ENCODE results near the gene OIP5. TPM values are rescaled to one million over a fixed set of nuclear protein-coding genes. Genes with fewer than 3 reads are reported as not detected.

The OIP5 gene
- total and polyA plus RNA-seq, 10 of the 15 experiments (the other 5 are each of a cell fraction or from before 2014, with no cell fraction given), result 4.8 to 61.4 (median 22.1) TPM

DNA sequence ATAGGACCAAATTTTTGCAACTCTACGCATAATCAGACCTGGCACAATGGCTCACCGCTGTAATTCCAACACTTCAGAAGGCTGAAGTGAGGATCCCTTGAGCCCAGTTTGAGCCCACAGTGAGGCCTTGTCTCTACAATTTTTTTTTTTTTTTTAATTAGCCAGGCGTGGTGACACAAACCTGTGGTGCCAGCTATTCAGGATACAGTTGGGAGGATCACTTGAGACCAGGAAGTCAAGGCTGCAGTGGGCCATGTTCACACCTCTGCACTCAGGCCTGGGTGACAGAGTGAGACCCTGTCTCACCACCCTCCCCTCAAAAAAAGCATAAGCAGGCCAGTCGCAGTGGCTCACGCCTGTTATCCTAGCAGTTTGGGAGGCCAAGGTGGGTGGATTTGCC, 24.7 kb downstream of the OIP5 start:
- Histone ChIP-seq H3K27ac (ENCODE audit: control insufficient read depth, insufficient read depth) (no peak overlapping the region), H2AFZ (ENCODE audit: control insufficient read depth, low read depth, low read length) (no peak overlapping the region), H3K4me1 (ENCODE audit: control insufficient read depth, insufficient read depth, low read length) (peaks cover 17% of the 10 kb centered on the region), H4K20me1 (ENCODE audit: control insufficient read depth, insufficient read depth) (no peaks in the 10 kb centered on the region), H3K27me3 (replicated peaks in 1 of 2; ENCODE audit: control insufficient read depth in 2 of 2, insufficient read depth in 2 of 2, low read length in 1 of 2) (no peaks in the 10 kb centered on the region), H3K9me3 (replicated peaks; ENCODE audit: control insufficient read depth, insufficient read depth, low read length) (no peaks in the 10 kb centered on the region), H3K4me3 (no peak overlapping the region), H3K36me3 (ENCODE audit: control insufficient read depth in 2 of 2, insufficient read depth in 2 of 2, low read length in 1 of 2) (peaks cover 4% of the 10 kb centered on the region in 2 experiments; a peak in 3 of 4 replicates), H3K4me2 (ENCODE audit: control insufficient read depth, insufficient read depth) (no peak overlapping the region), H3K9ac (ENCODE audit: control insufficient read depth, insufficient read depth, low read length) (no peak overlapping the region), H3K79me2 (ENCODE audit: control insufficient read depth, insufficient read depth, low read length) (no peaks in the 10 kb centered on the region)
- ChIA-PET RAD21 (ENCODE audit: unreplicated experiment) (no interaction called here), CTCF (no interaction called here), POLR2A (interaction anchor here (1.7 kb wide), 1 partner anchor 76 kb away, joined by 4 read pairs; the partner anchor contains the start of gene CHP1), SMC1A (ENCODE audit: uncharacterized antibody, unreplicated experiment) (no interaction called here)
- WGBS (ENCODE audit: insufficient coverage, insufficient replicate concordance, low lambda C conversion rate, missing lambda C conversion rate), result 85% methylated on average over 4 of the region's 5 CpGs
- FAIRE-seq (no peak), ATAC-seq (no peak), DNase-seq (ENCODE audit: low read depth, low spot score) (no peak)
- in situ Hi-C loops (cut with MboI), result no loop called here
- no TSS peak for BruUV-seq (replicated peaks)
- intact Hi-C loops (cut with micrococcal nuclease; ENCODE audit: unreplicated experiment), result no loop called here
- no peak for TF ChIP-seq SPI1 (IDR thresholded peaks at IDR 0.05; ENCODE audit: borderline replicate concordance, insufficient read depth, low read depth, low read length)
- no peak for TF ChIP-seq ASH2L (IDR thresholded peaks at IDR 0.05; ENCODE audit: borderline replicate concordance, low read depth)
- TF ChIP-seq ESRRA (IDR thresholded peaks at IDR 0.05; ENCODE audit: low read length), result no peak
- no peak for TF ChIP-seq IKZF1 (conservative IDR thresholded peaks at IDR 0.05)
- no peak for TF ChIP-seq SIN3A (IDR thresholded peaks at IDR 0.05; ENCODE audit: low read depth, low read length)
- no peak for TF ChIP-seq ZSCAN29 (IDR thresholded peaks at IDR 0.05)
- TF ChIP-seq STAT1 (conservative IDR thresholded peaks at IDR 0.05), result no peak
- no peak for TF ChIP-seq HDAC2 (IDR thresholded peaks at IDR 0.05)
- TF ChIP-seq, protein P1, sequence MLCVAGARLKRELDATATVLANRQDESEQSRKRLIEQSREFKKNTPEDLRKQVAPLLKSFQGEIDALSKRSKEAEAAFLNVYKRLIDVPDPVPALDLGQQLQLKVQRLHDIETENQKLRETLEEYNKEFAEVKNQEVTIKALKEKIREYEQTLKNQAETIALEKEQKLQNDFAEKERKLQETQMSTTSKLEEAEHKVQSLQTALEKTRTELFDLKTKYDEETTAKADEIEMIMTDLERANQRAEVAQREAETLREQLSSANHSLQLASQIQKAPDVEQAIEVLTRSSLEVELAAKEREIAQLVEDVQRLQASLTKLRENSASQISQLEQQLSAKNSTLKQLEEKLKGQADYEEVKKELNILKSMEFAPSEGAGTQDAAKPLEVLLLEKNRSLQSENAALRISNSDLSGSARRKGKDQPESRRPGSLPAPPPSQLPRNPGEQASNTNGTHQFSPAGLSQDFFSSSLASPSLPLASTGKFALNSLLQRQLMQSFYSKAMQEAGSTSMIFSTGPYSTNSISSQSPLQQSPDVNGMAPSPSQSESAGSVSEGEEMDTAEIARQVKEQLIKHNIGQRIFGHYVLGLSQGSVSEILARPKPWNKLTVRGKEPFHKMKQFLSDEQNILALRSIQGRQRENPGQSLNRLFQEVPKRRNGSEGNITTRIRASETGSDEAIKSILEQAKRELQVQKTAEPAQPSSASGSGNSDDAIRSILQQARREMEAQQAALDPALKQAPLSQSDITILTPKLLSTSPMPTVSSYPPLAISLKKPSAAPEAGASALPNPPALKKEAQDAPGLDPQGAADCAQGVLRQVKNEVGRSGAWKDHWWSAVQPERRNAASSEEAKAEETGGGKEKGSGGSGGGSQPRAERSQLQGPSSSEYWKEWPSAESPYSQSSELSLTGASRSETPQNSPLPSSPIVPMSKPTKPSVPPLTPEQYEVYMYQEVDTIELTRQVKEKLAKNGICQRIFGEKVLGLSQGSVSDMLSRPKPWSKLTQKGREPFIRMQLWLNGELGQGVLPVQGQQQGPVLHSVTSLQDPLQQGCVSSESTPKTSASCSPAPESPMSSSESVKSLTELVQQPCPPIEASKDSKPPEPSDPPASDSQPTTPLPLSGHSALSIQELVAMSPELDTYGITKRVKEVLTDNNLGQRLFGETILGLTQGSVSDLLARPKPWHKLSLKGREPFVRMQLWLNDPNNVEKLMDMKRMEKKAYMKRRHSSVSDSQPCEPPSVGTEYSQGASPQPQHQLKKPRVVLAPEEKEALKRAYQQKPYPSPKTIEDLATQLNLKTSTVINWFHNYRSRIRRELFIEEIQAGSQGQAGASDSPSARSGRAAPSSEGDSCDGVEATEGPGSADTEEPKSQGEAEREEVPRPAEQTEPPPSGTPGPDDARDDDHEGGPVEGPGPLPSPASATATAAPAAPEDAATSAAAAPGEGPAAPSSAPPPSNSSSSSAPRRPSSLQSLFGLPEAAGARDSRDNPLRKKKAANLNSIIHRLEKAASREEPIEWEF (IDR thresholded peaks at IDR 0.05; ENCODE audit: insufficient replicate concordance, low read depth, low read length), result no peak
- TF ChIP-seq, protein P2, sequence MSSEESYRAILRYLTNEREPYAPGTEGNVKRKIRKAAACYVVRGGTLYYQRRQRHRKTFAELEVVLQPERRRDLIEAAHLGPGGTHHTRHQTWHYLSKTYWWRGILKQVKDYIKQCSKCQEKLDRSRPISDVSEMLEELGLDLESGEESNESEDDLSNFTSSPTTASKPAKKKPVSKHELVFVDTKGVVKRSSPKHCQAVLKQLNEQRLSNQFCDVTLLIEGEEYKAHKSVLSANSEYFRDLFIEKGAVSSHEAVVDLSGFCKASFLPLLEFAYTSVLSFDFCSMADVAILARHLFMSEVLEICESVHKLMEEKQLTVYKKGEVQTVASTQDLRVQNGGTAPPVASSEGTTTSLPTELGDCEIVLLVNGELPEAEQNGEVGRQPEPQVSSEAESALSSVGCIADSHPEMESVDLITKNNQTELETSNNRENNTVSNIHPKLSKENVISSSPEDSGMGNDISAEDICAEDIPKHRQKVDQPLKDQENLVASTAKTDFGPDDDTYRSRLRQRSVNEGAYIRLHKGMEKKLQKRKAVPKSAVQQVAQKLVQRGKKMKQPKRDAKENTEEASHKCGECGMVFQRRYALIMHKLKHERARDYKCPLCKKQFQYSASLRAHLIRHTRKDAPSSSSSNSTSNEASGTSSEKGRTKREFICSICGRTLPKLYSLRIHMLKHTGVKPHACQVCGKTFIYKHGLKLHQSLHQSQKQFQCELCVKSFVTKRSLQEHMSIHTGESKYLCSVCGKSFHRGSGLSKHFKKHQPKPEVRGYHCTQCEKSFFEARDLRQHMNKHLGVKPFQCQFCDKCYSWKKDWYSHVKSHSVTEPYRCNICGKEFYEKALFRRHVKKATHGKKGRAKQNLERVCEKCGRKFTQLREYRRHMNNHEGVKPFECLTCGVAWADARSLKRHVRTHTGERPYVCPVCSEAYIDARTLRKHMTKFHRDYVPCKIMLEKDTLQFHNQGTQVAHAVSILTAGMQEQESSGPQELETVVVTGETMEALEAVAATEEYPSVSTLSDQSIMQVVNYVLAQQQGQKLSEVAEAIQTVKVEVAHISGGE (CRISPR knock-in tag; IDR thresholded peaks at IDR 0.05), result no peak
- TF ChIP-seq CEBPB (IDR thresholded peaks at IDR 0.05; ENCODE audit: borderline replicate concordance in 1 of 2, low read depth in 2 of 2, low read length in 2 of 2), result no peak
- TF ChIP-seq FOXK2 (IDR thresholded peaks at IDR 0.05), result no peak
- TF ChIP-seq IKZF2 (IDR thresholded peaks at IDR 0.05), result no peak
- TF ChIP-seq EED (IDR thresholded peaks at IDR 0.05; ENCODE audit: low read depth), result no peak
- TF ChIP-seq CREB1 (IDR thresholded peaks at IDR 0.05; ENCODE audit: low read depth), result no peak
